ENCODE results near the gene PDHB. TPM values are rescaled to one million over a fixed set of nuclear protein-coding genes. Genes with fewer than 3 reads are reported as not detected.

PDHB gene
- 10 to 100 TPM; 37.1 to 66.6 TPM for total RNA-seq

DNA sequence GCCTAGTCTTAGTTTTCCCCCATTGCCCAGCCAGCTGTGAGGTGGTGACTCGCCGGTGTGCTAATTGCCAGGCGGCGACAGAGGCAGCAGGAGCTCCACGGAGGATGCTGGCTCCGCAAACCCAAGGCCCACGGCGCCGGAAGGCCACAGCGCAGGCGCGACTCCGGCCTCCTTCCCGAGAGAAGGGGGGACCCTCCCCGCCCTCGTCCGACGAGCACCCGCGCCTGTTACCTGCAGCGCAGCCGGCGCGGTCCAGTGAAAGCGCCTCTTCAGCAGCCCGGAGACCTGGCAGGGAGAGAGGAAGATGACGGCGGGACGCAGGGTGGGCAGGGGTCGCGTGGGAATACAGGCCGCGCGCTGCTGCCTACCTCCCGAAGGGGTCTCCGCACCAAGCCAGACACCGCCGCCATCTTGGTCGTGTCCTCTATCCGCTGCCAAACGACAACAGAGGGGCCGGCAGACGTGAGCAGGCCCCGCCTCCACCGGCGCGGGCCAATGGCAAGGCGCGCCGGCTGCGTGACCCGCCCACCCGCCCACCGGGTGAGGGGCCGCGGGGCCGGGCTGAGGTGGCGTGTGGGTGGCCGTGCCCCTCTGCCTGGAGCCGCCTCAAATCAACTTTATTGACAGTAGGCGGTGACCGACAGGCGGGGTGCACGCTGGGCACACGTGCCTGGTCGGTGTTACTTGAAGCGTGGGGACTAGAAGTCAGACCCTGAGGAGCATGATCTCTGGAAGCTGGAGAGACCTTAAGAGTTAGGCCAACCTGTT is at the start of gene PDHB:
Gene PDHB (minus strand): TSS at position 433 of the 768 bp plus-strand sequence. CDS start 23 bp downstream, at position 410.
- no peaks in the 10 kb centered on the region for H3K9me3 Mint-ChIP-seq
- peak; percentile 95 for ATAC-seq (replicated peaks)
- peak within 1 kb of the TSS; percentile 96 for H3K4me3 Mint-ChIP-seq
- no peaks in the 10 kb centered on the region for H3K27me3 Mint-ChIP-seq
- H3K36me3 Mint-ChIP-seq (ENCODE audit: low read depth): peaks cover 44% of the 10 kb centered on the region
- peak within 1 kb of the TSS; percentile 95 for H3K27ac Mint-ChIP-seq
- H3K4me1 Mint-ChIP-seq: peaks cover 15% of the 10 kb centered on the region

DNA sequence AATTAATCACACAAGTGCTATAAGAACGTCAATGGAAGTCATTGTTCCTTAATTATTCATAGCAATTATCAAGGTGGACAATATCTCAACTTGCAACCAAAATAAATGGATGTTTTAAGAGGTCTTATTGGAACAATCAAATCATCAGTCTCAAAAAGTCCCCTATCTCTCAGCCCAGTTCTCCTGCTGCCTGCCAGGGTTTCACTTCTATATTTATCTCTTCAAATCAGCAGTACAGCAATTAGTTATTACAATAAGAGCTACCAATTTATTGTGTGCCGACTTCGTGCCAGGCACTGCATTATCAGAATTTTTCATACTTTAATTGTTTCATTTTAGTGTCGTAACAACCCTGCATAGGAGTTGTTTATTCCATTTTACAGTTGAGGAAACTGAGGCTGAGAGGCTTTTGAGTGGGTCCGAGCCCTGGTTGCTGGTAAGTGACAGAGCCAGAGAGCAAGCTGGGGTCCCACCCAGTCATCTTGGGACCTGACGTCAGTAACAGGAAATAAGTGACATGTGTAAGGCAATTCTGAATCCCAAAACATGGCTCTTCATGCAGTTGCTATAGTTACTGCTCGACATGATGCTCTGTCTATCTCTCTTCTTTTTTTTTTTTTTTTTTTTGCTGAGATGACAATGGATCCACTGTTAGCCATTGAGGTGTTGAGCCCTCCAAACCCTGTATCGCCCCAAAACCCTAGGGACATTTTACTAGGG is 49.4 kb upstream of the PDHB start:
- Mint-ChIP-seq H3K9me3 (no peaks in the 10 kb centered on the region), H3K36me3 (ENCODE audit: low read depth) (no peaks in the 10 kb centered on the region), H3K4me1 (peaks cover 10% of the 10 kb centered on the region), H3K4me3 (no peak overlapping the region), H3K27ac (no peak overlapping the region), H3K27me3 (no peaks in the 10 kb centered on the region)
- ATAC-seq (replicated peaks): no peak

DNA sequence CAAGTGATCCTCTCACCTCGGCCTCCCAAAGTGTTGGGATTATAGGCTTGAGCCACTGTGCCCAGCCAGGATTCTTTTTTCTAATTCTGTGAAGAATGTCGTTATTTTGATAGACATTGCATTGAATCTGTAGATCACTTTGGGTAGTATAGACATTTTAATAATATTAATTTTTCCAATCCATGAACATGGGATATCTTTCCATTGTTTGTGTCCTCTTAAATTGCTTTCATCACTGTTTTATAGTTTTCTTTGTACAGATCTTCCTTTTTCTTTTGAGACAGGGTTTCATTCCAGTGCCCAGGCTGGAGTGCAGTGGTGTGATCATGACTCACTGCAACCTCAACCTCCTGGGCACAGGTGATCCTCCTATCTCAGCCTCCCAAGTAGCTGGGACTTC is 46.7 kb upstream of the PDHB start:
- no peaks in the 10 kb centered on the region for H3K36me3 Mint-ChIP-seq (ENCODE audit: low read depth)
- ATAC-seq (replicated peaks): no peak
- H3K4me3 Mint-ChIP-seq: no peak overlapping the region
- H3K27ac Mint-ChIP-seq: no peak overlapping the region
- H3K9me3 Mint-ChIP-seq: no peaks in the 10 kb centered on the region
- peaks cover under 1% of the 10 kb centered on the region for H3K4me1 Mint-ChIP-seq
- H3K27me3 Mint-ChIP-seq: no peaks in the 10 kb centered on the region

DNA sequence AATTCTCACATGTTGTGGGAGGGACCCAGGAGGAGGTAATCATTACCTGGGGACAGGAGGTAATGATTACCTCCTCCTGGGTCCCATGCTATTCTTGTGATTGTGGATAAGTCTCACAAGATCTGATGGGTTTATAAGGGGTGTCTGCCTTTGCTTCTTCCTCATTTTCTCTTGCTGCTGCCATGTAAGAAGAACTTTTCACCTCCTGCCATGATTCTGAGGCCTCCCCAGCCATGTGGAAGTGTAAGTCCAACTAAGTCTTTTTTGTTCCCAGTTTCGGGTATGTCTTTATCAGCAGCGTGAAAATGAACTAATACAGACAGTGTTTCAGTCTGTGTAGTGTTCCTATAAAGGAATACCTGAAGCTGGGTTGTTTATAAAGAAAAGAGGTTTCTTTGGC is 45.1 kb upstream of the PDHB start:
- H3K4me3 Mint-ChIP-seq: no peak overlapping the region
- no peak overlapping the region for H3K27ac Mint-ChIP-seq
- no peak for ATAC-seq (replicated peaks)
- no peaks in the 10 kb centered on the region for H3K27me3 Mint-ChIP-seq
- no peaks in the 10 kb centered on the region for H3K9me3 Mint-ChIP-seq
- H3K36me3 Mint-ChIP-seq (ENCODE audit: low read depth): no peaks in the 10 kb centered on the region
- H3K4me1 Mint-ChIP-seq: peaks cover 12% of the 10 kb centered on the region

DNA sequence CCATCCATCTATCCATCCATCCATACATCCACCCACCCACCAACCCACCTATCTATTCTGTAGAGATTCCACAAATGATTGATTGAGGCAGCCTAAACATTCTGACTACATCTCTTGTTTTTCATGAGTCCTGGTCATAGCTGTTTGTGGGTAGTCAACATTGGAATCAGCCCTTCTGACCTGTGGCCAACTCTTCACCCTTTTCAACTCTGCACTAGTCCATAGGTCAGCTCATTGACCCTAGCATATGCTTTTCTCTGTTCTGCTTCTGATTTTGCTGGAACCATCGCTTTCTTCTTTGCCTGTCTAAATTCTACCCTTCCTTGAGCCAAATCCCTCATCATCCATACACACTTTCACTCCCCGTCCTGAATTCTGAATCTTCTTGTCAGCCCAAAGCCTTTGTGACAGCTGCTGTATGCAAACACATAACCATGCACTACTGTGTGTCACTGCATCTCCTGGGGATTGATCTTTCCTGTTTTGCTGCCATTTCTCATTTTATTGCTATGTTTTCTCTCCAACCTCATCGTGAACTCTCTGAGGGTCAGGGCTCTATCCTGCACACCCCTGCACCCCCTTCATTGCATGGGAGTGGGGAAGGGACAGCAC is 41.4 kb upstream of the PDHB start:
- H3K27ac Mint-ChIP-seq: no peak overlapping the region
- H3K36me3 Mint-ChIP-seq (ENCODE audit: low read depth): no peaks in the 10 kb centered on the region
- no peak overlapping the region for H3K4me3 Mint-ChIP-seq
- no peaks in the 10 kb centered on the region for H3K27me3 Mint-ChIP-seq
- no peak for ATAC-seq (replicated peaks)
- H3K4me1 Mint-ChIP-seq: peaks cover 12% of the 10 kb centered on the region
- H3K9me3 Mint-ChIP-seq: no peaks in the 10 kb centered on the region

DNA sequence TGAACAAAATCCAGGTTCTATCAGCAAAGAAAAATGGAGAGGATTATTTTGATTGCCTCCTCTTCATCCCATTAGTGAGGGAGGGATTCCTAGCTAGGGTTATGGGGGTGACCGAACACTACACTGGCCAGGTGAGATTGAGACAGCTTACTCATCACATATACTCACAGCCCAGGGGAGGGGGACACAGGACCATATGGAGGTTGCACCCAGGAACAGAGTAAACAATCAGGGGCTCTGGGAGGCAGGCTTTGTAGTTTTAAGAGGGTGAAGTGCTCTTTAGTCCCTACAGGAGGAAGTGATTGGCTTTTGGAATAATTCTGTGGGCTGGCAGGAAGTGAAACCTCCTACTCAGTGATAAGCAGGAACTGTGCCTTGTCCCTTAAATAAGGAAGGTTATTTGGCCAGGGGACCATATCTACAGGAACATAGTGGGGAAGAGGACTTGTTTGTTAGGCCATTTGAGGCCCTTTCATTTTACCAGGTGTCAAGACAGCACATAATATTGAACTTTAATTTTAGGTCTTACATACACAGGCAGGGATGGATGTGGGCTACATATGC is 40.8 kb upstream of the PDHB start:
- peaks cover 12% of the 10 kb centered on the region for H3K4me1 Mint-ChIP-seq
- H3K4me3 Mint-ChIP-seq: no peak overlapping the region
- no peak overlapping the region for H3K27ac Mint-ChIP-seq
- H3K36me3 Mint-ChIP-seq (ENCODE audit: low read depth): no peaks in the 10 kb centered on the region
- H3K27me3 Mint-ChIP-seq: no peaks in the 10 kb centered on the region
- ATAC-seq (replicated peaks): no peak
- no peaks in the 10 kb centered on the region for H3K9me3 Mint-ChIP-seq

DNA sequence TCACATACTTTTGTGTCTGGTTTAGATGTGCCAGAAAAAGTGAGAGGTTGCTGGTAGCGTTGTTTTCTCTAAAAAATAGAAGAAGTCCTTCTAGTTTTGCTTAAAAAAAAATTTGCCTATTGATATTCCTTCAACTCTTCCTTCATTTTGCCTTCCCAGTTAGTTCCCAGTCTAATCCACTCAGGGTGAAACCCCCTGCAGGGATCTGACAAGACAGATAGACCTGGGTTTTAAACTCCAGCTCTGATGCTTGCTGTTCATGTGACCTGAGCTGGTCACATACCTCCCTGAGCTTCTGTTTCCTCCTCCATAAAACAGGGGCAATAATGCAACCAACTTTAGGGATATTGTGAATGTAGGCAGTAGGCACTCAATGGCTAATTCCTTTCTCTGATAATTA is 39.6 kb upstream of the PDHB start:
- Mint-ChIP-seq H3K4me3 (no peak overlapping the region), H3K4me1 (peaks cover 12% of the 10 kb centered on the region), H3K27ac (no peak overlapping the region), H3K27me3 (no peaks in the 10 kb centered on the region), H3K36me3 (ENCODE audit: low read depth) (no peaks in the 10 kb centered on the region), H3K9me3 (no peaks in the 10 kb centered on the region)
- ATAC-seq (replicated peaks): no peak

DNA sequence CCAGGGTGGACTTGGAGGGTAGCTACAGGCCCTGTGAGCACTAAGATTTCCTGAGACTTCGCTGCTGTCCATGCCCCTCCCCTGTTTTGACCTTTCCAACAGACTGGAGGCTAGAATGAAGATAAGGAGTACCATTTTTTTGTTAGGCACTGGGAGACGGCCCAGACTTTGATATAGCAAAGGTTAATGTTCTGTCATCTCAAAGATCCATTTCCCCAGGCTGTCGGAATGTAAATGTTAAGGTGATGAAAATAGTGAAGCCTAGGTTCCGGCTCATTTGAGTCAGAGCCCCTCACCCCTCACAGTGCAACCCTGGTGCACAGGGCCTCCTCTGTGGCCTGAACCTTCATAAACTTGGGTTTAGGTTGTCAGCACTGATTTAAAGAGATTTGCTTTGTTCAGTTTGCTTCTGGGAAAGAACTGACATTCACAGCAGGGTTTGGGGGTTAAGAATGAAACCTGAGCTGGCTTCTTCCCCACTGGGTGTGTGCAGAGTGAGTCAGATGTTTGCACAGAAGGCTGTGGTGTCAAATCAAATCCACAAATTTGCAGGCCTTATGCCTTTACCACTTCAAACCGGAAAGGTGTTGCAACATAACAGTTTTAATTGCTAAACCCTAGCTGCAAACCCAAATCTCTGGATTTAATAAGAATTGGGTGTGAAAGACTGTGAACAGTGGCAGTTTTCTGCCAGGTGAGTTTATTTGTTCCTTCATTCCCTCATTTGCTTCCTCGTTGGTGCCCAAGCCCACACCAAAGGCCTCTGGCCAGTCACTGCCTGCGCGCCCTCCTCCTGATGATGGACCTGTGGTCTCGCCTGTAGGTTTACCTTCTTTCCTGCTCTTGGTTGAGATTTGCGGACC is 37.6 kb upstream of the PDHB start:
- peak overlapping the region; percentile 43 for H3K4me3 Mint-ChIP-seq
- peaks cover 12% of the 10 kb centered on the region for H3K4me1 Mint-ChIP-seq
- H3K27me3 Mint-ChIP-seq: no peaks in the 10 kb centered on the region
- no peak overlapping the region for H3K27ac Mint-ChIP-seq
- no peaks in the 10 kb centered on the region for H3K36me3 Mint-ChIP-seq (ENCODE audit: low read depth)
- no peaks in the 10 kb centered on the region for H3K9me3 Mint-ChIP-seq
- peak; percentile 96 for ATAC-seq (replicated peaks)

DNA sequence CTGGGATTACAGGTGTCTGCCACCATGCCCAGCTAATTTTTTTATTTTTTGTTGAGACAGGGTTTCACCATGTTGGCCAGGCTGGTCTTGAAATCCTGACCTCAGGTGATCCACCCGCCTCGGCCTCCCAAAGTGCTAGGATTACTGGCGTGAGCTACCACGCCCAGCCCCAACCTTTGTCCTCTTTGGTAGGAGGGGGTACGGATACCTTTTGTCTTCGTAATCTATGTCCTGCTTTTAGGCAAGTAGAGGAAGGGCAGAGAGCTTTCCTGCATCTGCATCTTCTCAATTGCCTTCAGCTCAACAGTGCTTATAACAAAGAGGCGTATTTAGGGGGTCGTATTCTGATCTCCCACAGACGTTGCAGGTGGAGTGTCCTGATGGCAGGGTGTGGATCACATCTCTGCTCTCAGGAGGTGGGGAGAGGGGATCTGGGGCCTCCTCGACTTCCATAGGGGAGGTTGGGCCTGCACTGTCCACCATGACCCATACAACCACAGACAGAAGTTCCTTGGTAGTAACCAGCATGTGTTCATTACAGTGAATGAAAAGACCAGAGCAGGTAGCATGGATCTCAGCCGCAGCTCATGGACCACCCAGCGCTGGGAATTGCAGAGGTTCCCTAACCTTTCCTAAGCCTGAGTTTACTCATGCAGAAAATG is 36.9 kb upstream of the PDHB start:
- no peaks in the 10 kb centered on the region for H3K9me3 Mint-ChIP-seq
- H3K27ac Mint-ChIP-seq: no peak overlapping the region
- H3K4me3 Mint-ChIP-seq: peak overlapping the region; percentile 43
- no peaks in the 10 kb centered on the region for H3K36me3 Mint-ChIP-seq (ENCODE audit: low read depth)
- ATAC-seq (replicated peaks): no peak
- peaks cover 12% of the 10 kb centered on the region for H3K4me1 Mint-ChIP-seq
- H3K27me3 Mint-ChIP-seq: no peaks in the 10 kb centered on the region

DNA sequence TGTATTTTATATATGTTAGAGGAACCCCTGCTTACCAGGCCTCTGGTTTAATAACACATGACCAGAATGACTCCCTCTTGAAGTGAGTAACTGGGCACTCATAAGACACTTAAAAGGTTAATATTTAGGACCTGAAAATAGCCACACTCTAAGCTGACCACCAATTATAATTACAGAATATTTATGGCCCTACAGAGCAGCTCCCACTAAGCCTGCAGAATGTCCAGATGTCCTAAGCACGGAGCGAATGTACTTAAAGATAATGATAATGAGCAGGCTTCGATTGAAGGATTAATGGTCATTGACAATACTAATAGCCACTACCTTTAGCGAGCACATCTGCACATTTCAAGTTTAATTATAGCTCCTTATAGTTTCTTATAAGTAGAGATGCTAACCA is 35.5 kb upstream of the PDHB start:
- no peak for ATAC-seq (replicated peaks)
- H3K27ac Mint-ChIP-seq: no peak overlapping the region
- no peaks in the 10 kb centered on the region for H3K27me3 Mint-ChIP-seq
- H3K4me1 Mint-ChIP-seq: no peaks in the 10 kb centered on the region
- H3K4me3 Mint-ChIP-seq: no peak overlapping the region
- no peaks in the 10 kb centered on the region for H3K9me3 Mint-ChIP-seq
- H3K36me3 Mint-ChIP-seq (ENCODE audit: low read depth): no peaks in the 10 kb centered on the region

DNA sequence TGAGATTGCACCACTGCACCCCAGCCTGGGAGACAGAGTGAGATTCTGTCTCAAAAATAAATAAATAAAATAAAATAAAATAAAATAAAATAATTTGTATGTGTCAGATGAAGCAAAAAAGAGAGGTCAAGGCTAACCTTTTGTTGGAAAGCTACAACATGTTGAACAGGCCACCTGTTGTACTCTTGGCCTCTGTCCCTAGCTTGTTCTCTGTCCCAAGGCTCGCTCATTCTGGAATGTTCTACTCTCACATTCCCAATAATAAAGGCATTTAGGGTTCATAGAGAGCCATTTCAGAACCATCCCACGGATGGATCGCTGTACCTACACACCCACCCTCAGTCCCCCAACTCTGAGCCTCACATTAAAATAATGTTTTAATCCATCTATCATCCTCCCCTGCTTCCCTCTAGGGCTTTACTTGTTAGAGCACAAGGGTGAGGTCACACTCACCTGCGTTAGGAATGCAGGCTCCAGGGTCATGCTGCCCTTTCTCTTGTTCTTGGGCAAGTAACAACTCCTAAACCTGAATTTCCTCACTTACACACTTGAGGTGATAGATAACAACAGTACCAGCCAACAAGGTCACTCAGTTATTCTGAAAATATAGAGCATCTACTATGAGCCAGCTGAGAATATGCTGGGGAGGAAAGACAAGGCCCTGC is 33.4 kb upstream of the PDHB start:
- Mint-ChIP-seq H3K4me1 (no peaks in the 10 kb centered on the region), H3K4me3 (no peak overlapping the region), H3K9me3 (no peaks in the 10 kb centered on the region)

DNA sequence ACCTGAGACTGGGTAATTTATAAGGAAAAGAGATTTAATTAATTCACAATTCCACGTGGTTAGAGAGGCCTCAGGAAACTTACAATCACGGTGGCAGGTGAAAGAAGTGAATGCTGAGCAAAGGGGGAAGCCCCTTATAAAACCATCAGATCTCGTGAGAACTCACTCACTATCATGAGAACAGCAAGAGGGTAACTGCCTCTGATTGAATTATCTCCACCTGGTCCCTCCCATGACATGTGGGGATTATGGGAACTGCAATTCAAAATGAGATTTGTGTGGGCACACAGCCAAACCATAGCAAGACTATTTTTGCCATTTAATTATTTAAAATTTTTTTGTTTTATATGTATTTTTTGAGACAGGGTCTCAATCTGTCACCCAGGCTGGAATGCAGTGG is 31.2 kb upstream of the PDHB start:
- Mint-ChIP-seq H3K27ac (no peak overlapping the region), H3K4me1 (no peaks in the 10 kb centered on the region), H3K27me3 (no peaks in the 10 kb centered on the region), H3K36me3 (ENCODE audit: low read depth) (no peaks in the 10 kb centered on the region), H3K4me3 (no peak overlapping the region), H3K9me3 (no peaks in the 10 kb centered on the region)
- ATAC-seq (replicated peaks): peak; percentile 44

More for the DNA sequence above, 33.4 kb upstream of the PDHB start:
- H3K27me3 Mint-ChIP-seq: no peaks in the 10 kb centered on the region
- H3K36me3 Mint-ChIP-seq (ENCODE audit: low read depth): no peaks in the 10 kb centered on the region
- no peak overlapping the region for H3K27ac Mint-ChIP-seq
- no peak for ATAC-seq (replicated peaks)

DNA sequence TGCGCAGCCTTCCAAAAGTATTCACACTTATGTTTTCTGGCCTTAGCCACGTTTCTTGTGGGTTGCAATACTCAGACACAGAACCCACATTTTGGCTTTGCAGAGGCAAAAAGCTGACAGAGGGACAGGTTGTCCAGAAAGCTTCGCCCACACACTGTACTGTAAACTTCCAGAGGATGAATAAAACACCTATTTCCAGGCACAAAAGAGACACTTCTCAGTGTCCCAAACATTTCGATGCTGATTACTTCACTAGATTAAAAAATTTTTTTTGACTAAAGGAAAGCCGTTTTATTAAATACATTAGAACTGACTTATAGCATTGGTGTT is 30.3 kb upstream of the PDHB start:
- Mint-ChIP-seq H3K27ac (peak overlapping the region; percentile 41), H3K36me3 (ENCODE audit: low read depth) (no peaks in the 10 kb centered on the region), H3K4me3 (peak overlapping the region; percentile 45), H3K9me3 (no peaks in the 10 kb centered on the region), H3K27me3 (no peaks in the 10 kb centered on the region), H3K4me1 (no peaks in the 10 kb centered on the region)
- no peak for ATAC-seq (replicated peaks)

All from activated T-helper 17 cell treated with anti-CD3 and anti-CD28 coated beads, Interleukin-2, amount 50 U/mL, for 72 hours (primary cell).